HEK293T (cell line): ENCODE results near the gene DDIT4.

ENCODE experiments used
- ARNT ChIP-seq: fragments of 450-650 bp; IDR thresholded peaks from 2 replicates; pipeline ENCODE4 v1.6.1; 2017; ENCODE audit warnings: mild to moderate bottlenecking
- ELF4 ChIP-seq: fragments of 450-650 bp; IDR thresholded peaks from 2 replicates; pipeline ENCODE4 v1.6.1; 2017; ENCODE audit warnings: antibody characterized with exemption
- FOXA1 ChIP-seq: fragments of 450-650 bp; IDR thresholded peaks from 2 replicates; pipeline ENCODE4 v1.6.1; 2016; ENCODE audit warnings: mild to moderate bottlenecking
- FOXK2 ChIP-seq: fragments of 450-650 bp; IDR thresholded peaks from 2 replicates; pipeline ENCODE4 v1.6.1; 2016; ENCODE audit warnings: mild to moderate bottlenecking
- HDGF ChIP-seq: fragments of 450-650 bp; IDR thresholded peaks from 2 replicates; pipeline ENCODE4 v1.6.1; 2017; ENCODE audit warnings: antibody characterized with exemption, borderline replicate concordance
- LEF1 ChIP-seq: fragments of 450-650 bp; IDR thresholded peaks from 2 replicates; pipeline ENCODE4 v1.6.1; 2017; ENCODE audit warnings: mild to moderate bottlenecking, borderline replicate concordance
- NFRKB ChIP-seq: fragments of 450-650 bp; IDR thresholded peaks from 2 replicates; pipeline ENCODE4 v1.6.1; 2016; ENCODE audit warnings: mild to moderate bottlenecking, moderate library complexity
- SP1 ChIP-seq: fragments of 450-650 bp; IDR thresholded peaks from 2 replicates; pipeline ENCODE4 v1.6.1; 2017
- TARDBP ChIP-seq: fragments of 450-650 bp; IDR thresholded peaks from 2 replicates; pipeline ENCODE4 v1.6.1; 2016
- ZNF384 ChIP-seq: fragments of 450-650 bp; IDR thresholded peaks from 2 replicates; pipeline ENCODE4 v1.6.1; 2016

DNA sequence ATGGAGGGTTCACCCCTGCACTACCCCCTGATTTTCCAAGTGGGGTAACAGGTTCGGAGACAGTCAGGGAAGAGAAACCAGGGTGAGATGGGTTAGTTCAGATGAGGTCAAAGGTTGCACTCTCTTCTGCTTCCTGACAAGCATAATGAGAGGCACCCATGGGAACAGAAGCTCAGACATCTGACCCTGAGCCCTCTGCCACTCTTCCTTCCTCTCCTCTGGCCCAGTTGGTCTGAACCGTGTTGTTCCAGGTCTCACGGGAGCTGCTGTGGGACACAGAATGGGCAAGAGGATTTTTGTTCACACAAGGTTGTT lies 42.6 kb downstream of the DDIT4 start:
- TF ChIP-seq NFRKB = no peak
- no peak for TF ChIP-seq ZNF384
- TF ChIP-seq FOXK2 = no peak
- TF ChIP-seq LEF1 = no peak
- no peak for TF ChIP-seq SP1
- no peak for TF ChIP-seq ELF4
- TF ChIP-seq HDGF = no peak
- no peak for TF ChIP-seq TARDBP
- TF ChIP-seq FOXA1 = no peak
- TF ChIP-seq ARNT = no peak
